ENCODE results near the gene ANKRD1. TPM values are rescaled to one million over a fixed set of nuclear protein-coding genes. Genes with fewer than 3 reads are reported as not detected.

The ANKRD1 gene
- total RNA-seq, 1 donor from 2014 or later, result not detected

DNA sequence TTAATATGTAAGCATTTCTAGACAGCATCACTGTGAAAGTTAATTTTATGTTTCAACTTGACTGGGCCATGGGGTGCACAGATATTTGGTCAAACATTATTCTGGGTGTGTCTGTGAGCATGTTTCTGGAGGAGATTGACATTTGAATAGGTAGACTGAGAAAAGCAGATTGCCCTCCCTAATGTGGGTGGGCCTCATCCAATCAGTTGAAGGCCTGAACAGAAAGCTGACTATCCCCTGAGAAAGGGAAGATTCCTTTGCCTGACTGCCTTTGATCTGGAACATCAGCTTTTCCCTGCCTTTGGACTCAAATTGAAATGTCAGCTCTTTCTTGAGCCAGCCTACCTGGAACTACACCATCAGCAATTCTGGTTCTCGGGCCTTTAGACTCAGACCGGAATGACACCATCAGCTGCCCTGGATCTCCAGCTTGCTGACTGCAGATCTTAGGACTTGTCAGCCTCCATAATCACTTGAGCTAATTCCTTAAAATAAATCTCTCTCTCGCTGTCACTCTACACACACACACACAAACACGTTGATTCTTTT, 54.8 kb downstream of the ANKRD1 start:
- no peaks in the 10 kb centered on the region for H3K36me3 Mint-ChIP-seq (ENCODE audit: unreplicated experiment)
- no peak for DNase-seq
- peaks cover 2% of the 10 kb centered on the region for H3K4me1 Mint-ChIP-seq (ENCODE audit: low read depth, unreplicated experiment)
- no peak for TF ChIP-seq CTCF (IDR thresholded peaks at IDR 0.05; ENCODE audit: partially characterized antibody, unreplicated experiment)
- H3K9me3 Mint-ChIP-seq (ENCODE audit: unreplicated experiment), result peaks cover 2% of the 10 kb centered on the region
- H3K27me3 Mint-ChIP-seq (ENCODE audit: unreplicated experiment), result peaks cover 2% of the 10 kb centered on the region
- H3K4me3 Mint-ChIP-seq (ENCODE audit: unreplicated experiment), result no peak overlapping the region
- no peak overlapping the region for H3K27ac Mint-ChIP-seq (ENCODE audit: unreplicated experiment)

DNA sequence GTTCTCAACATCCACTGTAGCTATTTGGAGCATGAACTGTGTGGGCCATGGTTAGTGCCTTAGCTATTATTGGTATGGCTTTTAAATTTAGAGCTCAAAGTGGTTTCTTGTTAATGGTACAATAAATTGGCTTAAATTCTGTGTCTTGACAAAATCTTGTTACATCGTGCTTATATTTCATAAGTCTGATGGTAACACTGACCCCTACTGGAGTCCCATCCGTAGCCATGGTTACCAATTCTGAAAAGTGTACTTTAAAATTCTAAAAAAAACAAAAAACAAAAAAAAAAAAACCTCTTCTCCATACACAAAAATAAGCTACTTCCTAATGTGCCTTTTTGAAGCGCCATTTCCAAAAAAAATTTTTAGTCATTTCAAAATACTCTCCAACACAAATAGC, 55.5 kb downstream of the ANKRD1 start:
- no peak for DNase-seq
- Mint-ChIP-seq H3K9me3 (ENCODE audit: unreplicated experiment) (no peaks in the 10 kb centered on the region), H3K27ac (ENCODE audit: unreplicated experiment) (no peak overlapping the region), H3K27me3 (ENCODE audit: unreplicated experiment) (peaks cover 1% of the 10 kb centered on the region), H3K4me3 (ENCODE audit: unreplicated experiment) (no peak overlapping the region), H3K4me1 (ENCODE audit: low read depth, unreplicated experiment) (no peaks in the 10 kb centered on the region), H3K36me3 (ENCODE audit: unreplicated experiment) (no peaks in the 10 kb centered on the region)
- peak; percentile 25 for TF ChIP-seq CTCF (IDR thresholded peaks at IDR 0.05; ENCODE audit: partially characterized antibody, unreplicated experiment)

GRCh38 chr10:90862908-90863514, 57.9 kb downstream of the ANKRD1 start:
- peak; percentile 82 for TF ChIP-seq CTCF (IDR thresholded peaks at IDR 0.05; ENCODE audit: partially characterized antibody, unreplicated experiment)
- peaks cover 5% of the 10 kb centered on the region for H3K4me1 Mint-ChIP-seq (ENCODE audit: low read depth, unreplicated experiment)
- no peaks in the 10 kb centered on the region for H3K36me3 Mint-ChIP-seq (ENCODE audit: unreplicated experiment)
- H3K9me3 Mint-ChIP-seq (ENCODE audit: unreplicated experiment), result peaks cover 3% of the 10 kb centered on the region
- no peak overlapping the region for H3K4me3 Mint-ChIP-seq (ENCODE audit: unreplicated experiment)
- H3K27me3 Mint-ChIP-seq (ENCODE audit: unreplicated experiment), result no peaks in the 10 kb centered on the region
- DNase-seq, result no peak
- no peak overlapping the region for H3K27ac Mint-ChIP-seq (ENCODE audit: unreplicated experiment)

Other genes with a start within 250 kb of the ANKRD1 start
- 13.3 TPM for gene HTR7, start 63.0 kb downstream of the ANKRD1 start, total RNA-seq (ENCODE audit: unreplicated experiment)
- 31.5 TPM for gene RPP30, start 49.1 kb downstream of the ANKRD1 start, total RNA-seq (ENCODE audit: unreplicated experiment)

Measured in glutamatergic neuron (in vitro differentiated cells).